Epithelial cell of proximal tubule (primary cell): ENCODE results near the gene SCARB1. TPM values are rescaled to one million over a fixed set of nuclear protein-coding genes. Genes with fewer than 3 reads are reported as not detected.

ENCODE experiments used
- DNase-seq: peaks from one replicate; pipeline ENCODE4 v3.0.0-alpha.2; 2011; ENCODE audit warnings: low read depth
- H3K4me3 ChIP-seq: 2 replicates; pipeline ENCODE4 v1.5.1; 2011; ENCODE audit warnings: low read depth, mild to moderate bottlenecking, low read length
- CTCF ChIP-seq: conservative IDR thresholded peaks from 2 replicates; pipeline ENCODE4 v1.5.1; 2012; ENCODE audit warnings: low read depth, mild to moderate bottlenecking, low read length
- total RNA-seq: library from RNA; depleted of rRNA; stranded (reverse); fragments of >200 nt; gene quantifications from 2 replicates; pipeline ENCODE4 v1.2.3, GENCODE V29; 2015

The SCARB1 gene
- total RNA-seq, 1 donor from 2014 or later: 21.9 TPM

- no peak overlapping the region for H3K4me3 ChIP-seq
- no peak for TF ChIP-seq CTCF
- no peak for DNase-seq
Observed at GRCh38 chr12:124832856-124833255, 30.8 kb downstream of the SCARB1 start.

DNA sequence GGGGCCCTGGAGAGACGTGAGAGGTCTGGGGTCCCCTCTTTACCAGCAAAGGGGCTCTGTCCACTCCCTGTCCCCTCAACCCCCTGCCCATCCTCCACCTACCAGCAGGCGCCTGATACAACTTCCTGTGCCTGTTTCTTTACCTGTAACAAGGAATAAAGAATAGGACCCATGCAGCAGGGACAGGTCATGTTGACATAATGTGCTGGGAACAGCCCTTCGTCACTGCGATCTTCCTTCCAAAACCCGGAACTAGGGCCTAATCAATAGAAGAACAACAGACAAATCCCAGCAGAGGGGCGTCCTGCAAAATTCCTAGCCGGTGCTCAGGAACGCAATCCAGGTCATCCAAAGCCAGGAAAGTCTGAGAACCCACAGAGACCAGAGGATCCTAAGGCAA lies 32.1 kb downstream of the SCARB1 start:
- no peak for DNase-seq
- TF ChIP-seq CTCF: no peak
- H3K4me3 ChIP-seq: no peak overlapping the region

GRCh38 chr12:124830306-124830705 lies 33.4 kb downstream of the SCARB1 start:
- DNase-seq: no peak
- TF ChIP-seq CTCF: no peak

DNA sequence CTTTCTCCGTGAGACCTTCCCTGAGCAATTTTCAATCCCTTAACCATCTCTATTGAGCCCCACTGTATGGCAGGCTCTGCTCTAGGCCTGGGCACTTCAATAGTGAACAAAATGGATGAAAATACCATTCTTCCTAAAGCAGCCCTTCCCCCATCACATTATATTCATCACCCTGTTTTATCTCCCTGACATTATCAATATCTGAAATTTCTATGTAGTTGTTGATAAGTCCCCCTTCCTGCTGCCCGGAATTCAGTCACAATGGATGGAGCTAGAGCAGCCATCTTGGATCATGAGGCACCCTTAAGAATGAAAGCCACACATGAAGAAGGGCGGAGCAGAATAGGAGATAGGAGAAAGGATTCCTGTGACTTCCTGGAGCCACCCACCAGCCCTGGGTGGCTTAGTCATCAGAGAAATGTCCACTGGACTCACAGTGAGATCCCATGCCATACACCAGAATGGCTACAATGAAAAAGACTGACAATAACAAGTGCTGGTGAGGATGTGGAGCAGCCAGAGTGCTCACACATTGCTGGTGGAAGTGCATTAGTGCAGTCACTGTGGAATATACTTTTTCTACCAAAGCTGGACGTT lies 33.9 kb downstream of the SCARB1 start:
- DNase-seq: no peak
- H3K4me3 ChIP-seq: no peak overlapping the region
- TF ChIP-seq CTCF: no peak

More at GRCh38 chr12:124830306-124830705, 33.4 kb downstream of the SCARB1 start:
- H3K4me3 ChIP-seq: no peak overlapping the region

GRCh38 chr12:124829008-124829707 lies 34.5 kb downstream of the SCARB1 start:
- no peak for TF ChIP-seq CTCF
- DNase-seq: peak; percentile 55
- H3K4me3 ChIP-seq: no peak overlapping the region

DNA sequence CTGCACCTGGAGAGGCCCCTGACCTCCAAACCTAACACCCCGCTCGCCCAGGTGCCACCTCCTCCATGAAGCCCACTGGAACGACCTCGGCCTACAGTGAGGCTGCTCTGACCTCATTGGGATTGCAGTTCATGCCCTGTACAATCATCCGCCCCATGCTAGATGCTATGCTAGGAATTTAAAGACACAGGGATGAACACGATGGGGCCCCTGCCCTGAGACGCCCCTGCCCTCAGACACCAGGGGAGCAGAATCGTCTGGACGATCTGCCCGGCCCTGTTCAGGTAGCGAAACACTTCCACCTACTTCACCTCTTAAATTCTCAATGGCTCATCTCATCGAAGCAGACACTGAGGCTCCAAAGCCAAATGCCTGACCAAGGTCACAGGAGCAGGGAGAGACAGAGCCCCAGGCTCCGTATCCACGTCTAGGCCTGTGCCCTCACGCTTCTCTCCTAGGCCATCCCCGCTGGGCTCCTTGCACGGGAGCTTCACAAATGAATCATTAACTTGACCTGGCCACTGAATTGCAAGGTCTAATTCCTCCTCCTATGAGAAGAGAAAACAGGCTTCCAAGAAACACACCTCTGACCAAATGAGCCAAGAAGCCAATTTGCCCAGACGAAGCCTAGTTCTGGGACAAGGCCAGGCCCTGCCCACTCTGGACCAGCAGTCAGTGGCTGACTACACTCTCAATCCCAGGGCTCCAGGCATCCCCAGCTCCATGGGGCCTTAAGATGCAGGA lies 35.2 kb downstream of the SCARB1 start:
- peak; percentile 74 for DNase-seq
- no peak for TF ChIP-seq CTCF

More for the DNA sequence above, 35.2 kb downstream of the SCARB1 start:
- no peak overlapping the region for H3K4me3 ChIP-seq
